GM10266 (cell line): Measurements from ENCODE around the gene YJU2.

Source experiments
- DNase-seq: peaks from one replicate; pipeline ENCODE4 v3.0.0; 2012; ENCODE audit errors: extremely low spot score
- CTCF ChIP-seq: IDR thresholded peaks from 2 replicates; pipeline ENCODE4 v1.5.1; 2012; ENCODE audit warnings: mild to moderate bottlenecking, low read depth; ENCODE audit not compliant: control insufficient read depth, insufficient read depth; ENCODE audit errors: missing control alignments

The YJU2 gene

GRCh38 chr19:4291184-4291732, 44.4 kb downstream of the YJU2 start:
- no peak for TF ChIP-seq CTCF
- no peak for DNase-seq

GRCh38 chr19:4292515-4292914, 45.6 kb downstream of the YJU2 start:
- TF ChIP-seq CTCF, result no peak
- DNase-seq, result no peak

GRCh38 chr19:4294389-4294788, 47.5 kb downstream of the YJU2 start:
- DNase-seq, result no peak
- no peak for TF ChIP-seq CTCF

- no peak for DNase-seq
- TF ChIP-seq CTCF, result no peak
Measured at GRCh38 chr19:4295972-4296771, 49.3 kb downstream of the YJU2 start.

GRCh38 chr19:4297901-4298809, 51.3 kb downstream of the YJU2 start:
- DNase-seq, result no peak
- no peak for TF ChIP-seq CTCF

GRCh38 chr19:4298810-4299550, 52.1 kb downstream of the YJU2 start:
- no peak for DNase-seq
- no peak for TF ChIP-seq CTCF
